Subcutaneous adipose tissue (tissue), 4 donors: ENCODE measurements around the gene GTSE1. TPM values are rescaled to one million over a fixed set of nuclear protein-coding genes. Genes with fewer than 3 reads are reported as not detected.

Experiments used
- total RNA-seq, 4 donors: library from RNA; depleted of rRNA; stranded (reverse); fragments of >200 nt; gene quantifications; one replicate each; pipeline ENCODE4 v1.1.0, GENCODE V29; 2016
- TF ChIP-seq, protein P1 (sequence below): fragments of 450-650 bp; IDR thresholded peaks from one replicate; pipeline ENCODE4 v1.5.1; 2016; ENCODE audit warnings: low read depth, mild to moderate bottlenecking, control low read depth, antibody characterized with exemption, moderate library complexity

GTSE1 gene
- total RNA-seq, 4 donors from 2014 or later, result 1.1 to 1.4 TPM; not detected in 2

DNA sequence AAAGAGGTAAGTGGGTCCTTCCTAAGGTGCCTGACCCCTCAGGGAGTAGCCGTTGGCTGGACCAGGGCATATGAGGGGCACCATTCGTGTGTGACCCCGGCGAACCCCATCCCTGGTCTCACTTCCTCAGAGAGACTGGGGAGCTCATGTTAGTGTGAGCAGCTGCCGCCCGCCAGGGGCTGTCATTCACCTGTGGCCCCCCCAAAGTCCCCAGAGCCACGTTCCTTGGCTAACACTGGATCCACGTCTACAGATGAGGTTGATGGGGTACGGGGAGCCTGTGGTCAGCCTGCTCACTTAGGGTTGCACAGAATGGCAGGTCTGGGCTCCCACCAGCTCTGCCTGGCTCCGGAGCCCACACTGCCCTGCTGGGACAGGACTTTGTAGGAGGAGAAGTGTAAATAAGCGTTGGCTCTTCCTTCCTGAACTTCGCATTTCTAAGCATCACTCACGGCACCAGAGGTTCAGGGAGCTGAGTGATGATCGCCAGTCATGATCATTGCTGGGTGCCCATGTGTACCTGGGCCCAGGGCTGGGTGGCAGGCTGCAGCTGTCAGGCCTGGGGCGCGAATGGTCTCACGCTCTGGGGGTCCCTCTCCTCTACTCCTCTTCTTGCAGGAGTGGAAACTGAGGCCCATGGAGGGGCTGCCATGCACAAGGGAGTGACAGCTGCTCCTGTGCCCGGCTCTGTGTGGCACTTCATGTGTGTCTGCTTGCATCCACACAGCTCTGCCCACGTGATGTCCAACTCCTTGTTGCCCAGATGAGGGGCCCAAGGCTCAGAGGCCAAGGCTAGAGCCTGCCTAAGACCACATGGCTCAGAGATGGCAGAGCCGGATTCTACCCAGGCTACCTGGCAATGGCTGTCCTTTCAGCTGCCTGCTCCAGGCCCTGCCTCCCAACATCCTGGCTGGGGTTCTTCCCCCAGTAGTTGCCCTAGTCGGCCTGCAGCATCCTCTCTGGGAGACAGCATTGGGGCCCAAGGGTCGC lies 17.7 kb upstream of the GTSE1 start:
- TF ChIP-seq, protein P1, sequence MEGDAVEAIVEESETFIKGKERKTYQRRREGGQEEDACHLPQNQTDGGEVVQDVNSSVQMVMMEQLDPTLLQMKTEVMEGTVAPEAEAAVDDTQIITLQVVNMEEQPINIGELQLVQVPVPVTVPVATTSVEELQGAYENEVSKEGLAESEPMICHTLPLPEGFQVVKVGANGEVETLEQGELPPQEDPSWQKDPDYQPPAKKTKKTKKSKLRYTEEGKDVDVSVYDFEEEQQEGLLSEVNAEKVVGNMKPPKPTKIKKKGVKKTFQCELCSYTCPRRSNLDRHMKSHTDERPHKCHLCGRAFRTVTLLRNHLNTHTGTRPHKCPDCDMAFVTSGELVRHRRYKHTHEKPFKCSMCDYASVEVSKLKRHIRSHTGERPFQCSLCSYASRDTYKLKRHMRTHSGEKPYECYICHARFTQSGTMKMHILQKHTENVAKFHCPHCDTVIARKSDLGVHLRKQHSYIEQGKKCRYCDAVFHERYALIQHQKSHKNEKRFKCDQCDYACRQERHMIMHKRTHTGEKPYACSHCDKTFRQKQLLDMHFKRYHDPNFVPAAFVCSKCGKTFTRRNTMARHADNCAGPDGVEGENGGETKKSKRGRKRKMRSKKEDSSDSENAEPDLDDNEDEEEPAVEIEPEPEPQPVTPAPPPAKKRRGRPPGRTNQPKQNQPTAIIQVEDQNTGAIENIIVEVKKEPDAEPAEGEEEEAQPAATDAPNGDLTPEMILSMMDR, result no peak

DNA sequence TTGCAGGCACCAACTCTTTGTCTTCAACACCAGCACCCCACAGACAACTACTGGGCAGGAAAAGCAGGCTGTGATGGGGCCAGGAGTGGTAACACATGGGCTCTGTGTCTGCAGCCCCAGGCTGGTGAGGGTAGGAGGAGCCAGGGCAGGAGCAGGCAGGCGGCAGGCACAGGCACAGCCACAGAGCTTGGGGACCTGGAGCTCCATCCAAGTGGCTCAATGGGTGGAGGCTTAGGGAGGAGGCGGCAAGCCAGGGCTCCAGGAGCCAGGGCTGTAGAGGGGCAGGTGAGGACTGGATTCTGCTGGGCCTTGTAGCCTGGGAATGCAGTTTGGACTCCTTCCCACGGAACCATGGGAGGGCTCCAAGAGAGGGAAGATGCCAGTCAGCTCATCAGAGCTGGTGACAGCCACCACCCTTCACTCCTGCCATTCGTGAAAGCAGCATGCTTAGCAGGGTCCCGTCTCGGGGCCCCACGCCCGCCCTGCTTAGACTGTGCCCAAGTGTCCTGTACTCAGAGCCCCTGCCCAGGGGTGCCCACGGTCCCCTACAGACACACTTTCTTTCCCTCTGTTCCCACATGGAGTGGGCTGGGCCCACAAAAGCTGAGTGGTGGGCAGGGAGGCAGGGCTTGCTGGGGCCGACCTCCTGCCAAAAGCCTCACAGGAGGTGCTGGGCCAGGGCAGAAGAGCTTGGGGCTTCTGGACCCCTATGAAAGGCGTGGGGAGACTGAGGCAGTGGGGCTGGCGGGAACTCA lies 16.4 kb upstream of the GTSE1 start:
- TF ChIP-seq, protein P1, result no peak

DNA sequence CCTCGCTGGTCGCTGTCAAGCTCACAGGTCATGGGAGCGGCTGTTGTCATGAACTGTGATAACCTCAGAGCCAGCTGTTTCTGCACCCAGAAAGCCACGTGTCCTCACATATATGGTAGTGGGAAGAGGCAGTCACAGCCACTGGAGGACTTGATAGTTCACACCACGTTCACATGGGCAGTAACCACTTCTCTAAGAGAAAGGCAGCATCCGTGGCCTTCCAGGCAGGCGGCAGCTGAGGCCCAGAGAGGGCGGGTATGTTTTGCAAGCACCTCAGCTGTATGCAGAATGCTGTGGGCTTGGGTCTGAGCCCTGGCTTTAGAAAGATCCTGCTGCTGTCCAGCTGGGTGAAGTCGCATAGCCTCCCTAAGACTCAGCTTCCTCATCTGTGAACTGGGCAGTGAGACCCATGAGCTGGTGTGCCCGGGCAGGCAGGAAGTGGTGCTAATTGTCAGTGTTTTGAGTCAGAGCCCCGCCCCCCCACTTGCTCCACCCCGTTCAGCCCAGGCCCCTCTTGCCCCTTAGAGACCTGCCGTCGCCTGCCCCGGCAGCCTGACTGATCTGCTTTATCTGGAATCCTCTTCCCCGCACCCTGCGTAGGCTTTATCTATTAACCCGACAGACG lies 15.6 kb upstream of the GTSE1 start:
- TF ChIP-seq, protein P1, result no peak

DNA sequence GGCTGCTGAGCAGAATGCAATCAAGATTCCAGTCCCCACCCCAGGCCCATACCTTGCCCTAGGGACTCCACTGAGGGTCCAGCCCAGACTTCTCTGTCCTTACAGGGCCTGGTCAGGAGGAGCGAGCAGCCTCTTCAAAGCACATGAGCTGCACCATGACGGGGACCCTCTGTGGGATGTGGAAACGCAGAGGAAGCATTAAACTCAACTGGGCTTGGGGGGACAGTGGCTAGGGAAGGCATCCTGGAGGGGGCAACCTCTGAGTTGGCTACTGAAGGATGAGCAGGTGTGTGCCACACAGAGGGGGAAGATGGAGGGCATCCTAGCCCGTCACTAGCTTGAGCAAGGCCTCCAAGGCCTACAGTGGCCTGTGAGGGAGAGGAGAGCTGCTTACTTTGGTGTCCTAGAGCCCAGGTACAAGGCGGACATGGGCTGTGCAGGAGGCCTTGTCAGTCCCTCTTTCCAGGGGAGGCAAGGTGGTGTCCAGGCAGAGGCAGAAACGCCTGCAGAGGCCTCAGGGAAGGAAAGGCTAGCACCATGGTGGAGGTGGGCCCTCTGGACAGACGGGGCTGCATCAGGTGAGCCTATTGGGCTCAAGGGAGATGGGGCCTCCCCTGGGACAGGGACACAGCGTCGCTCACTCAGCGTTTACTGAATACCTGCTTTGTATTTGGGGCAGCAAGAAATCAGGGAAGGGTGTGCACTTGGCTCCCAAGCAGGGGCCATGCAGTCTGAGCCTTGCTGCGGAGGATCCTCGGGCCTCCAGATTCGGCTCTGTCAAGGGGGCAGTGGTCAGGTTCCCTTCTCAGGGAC lies 14.6 kb upstream of the GTSE1 start:
- TF ChIP-seq, protein P1, result no peak

DNA sequence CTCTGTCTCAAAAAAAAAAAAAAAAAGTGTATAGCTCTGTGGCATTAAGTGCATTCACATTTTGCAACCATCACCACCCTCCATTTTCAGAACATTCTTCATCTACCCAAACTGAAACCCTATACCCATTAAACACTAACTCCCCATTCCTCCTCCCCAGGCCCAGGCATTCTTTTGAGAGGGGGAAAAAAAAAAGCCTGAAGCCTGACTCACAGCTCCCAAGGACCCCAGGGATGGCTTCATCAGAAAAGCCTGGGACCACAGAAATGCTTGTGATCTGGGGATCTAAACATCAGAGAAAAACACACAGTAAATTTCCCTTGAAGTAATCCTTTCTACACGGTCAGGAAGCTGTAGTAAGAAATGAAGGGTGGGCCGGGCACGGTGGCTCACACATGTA lies 10.7 kb upstream of the GTSE1 start:
- TF ChIP-seq, protein P1, result no peak

DNA sequence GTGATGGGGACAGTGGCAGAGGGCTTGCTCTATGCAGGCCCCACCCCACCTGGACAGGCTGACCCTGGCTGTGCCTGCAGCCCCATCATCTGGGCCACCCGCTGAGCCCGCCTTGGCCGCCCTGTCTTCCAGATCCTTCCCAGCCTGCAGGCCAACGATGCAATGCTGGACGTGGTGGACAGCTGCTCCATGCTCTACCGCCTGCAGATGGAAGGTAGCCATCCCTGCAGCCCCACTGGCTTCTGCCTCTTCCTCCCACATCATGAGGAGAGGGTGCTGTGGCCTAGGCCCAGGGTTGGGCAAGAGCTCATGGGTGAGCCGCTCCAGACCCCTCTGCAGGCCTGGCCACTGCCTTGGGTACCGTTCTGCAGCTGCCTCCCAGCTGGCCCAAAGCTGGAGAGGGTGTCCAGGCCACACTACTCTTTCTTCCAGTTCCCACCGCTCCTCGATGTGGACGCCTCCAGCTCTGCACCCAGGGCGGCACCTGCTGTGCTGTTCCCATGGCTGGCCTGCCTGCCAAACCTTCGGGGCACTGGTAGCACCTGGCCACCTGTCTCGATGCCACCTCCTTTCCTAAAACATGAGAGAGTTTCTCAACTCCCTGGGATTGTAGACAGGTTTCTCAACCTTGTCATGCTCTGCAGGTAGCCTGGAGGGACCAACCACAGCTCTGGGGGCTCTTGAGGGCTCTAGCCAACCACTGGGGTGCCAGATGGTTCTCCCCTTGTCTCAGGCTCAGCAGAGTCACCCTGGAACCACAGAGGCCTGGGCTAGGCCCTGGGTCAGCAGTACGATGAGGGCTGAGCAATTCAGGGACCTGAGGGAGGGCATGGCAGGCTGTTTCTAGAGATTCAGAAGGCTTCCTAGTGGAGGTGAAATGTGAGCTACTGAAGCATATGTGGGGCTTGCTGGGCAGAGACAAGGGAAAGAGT lies 9.5 kb upstream of the GTSE1 start:
- TF ChIP-seq, protein P1, result no peak
